Muscle of arm (tissue), 14 donors: ENCODE results near the gene LUM. TPM values are rescaled to one million over a fixed set of nuclear protein-coding genes. Genes with fewer than 3 reads are reported as not detected.

ENCODE experiments used
- DNase-seq: peaks from one replicate; pipeline ENCODE4 v3.0.0-alpha.2; 2013
- long read RNA-seq, 11 donors: transcript quantifications; one replicate each; lab custom pipeline, GENCODE V29; 2026
- polyA plus RNA-seq, 12 donors: library from polyadenylated mRNA; unstranded; fragments of 120-200 nt; gene quantifications; one replicate each; pipeline ENCODE4 v1.2.1, GENCODE V29; 2013; ENCODE audit not compliant: insufficient read length in 12 of 12

The LUM gene, protein sequence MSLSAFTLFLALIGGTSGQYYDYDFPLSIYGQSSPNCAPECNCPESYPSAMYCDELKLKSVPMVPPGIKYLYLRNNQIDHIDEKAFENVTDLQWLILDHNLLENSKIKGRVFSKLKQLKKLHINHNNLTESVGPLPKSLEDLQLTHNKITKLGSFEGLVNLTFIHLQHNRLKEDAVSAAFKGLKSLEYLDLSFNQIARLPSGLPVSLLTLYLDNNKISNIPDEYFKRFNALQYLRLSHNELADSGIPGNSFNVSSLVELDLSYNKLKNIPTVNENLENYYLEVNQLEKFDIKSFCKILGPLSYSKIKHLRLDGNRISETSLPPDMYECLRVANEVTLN
- polyA plus RNA-seq = 1,000 to 10,000 TPM in 1 of 12 donors, 100 to 1,000 TPM in 11; 476 to 1,257 (median 672) TPM
- long read RNA-seq, donor 1, transcript LUM-201 (3 exons, 3,008 nt) = major isoform, 73 of 108 reads
- long read RNA-seq, donor 1, partial matches to known transcripts = 35 of 108 reads
- long read RNA-seq, donor 1, other reads (novel, unspliced or antisense) = 0 of 108 reads
- long read RNA-seq, donor 2, transcript LUM-201 (3 exons, 3,008 nt) = major isoform, 329 of 392 reads
- long read RNA-seq, donor 2, partial matches to known transcripts = 58 of 392 reads
- long read RNA-seq, donor 2, other reads (novel, unspliced or antisense) = 5 of 392 reads
- long read RNA-seq, donor 3, transcript LUM-201 (3 exons, 3,008 nt) = major isoform, 88 of 124 reads
- long read RNA-seq, donor 3, partial matches to known transcripts = 36 of 124 reads
- long read RNA-seq, donor 3, other reads (novel, unspliced or antisense) = 0 of 124 reads
- long read RNA-seq, donor 4, transcript LUM-201 (3 exons, 3,008 nt) = major isoform, 90 of 120 reads
- long read RNA-seq, donor 4, partial matches to known transcripts = 30 of 120 reads
- long read RNA-seq, donor 4, other reads (novel, unspliced or antisense) = 0 of 120 reads
- long read RNA-seq, donor 5 = 0 reads
- long read RNA-seq, donor 6, transcript LUM-201 (3 exons, 3,008 nt) = major isoform, 126 of 195 reads
- long read RNA-seq, donor 6, partial matches to known transcripts = 64 of 195 reads
- long read RNA-seq, donor 6, other reads (novel, unspliced or antisense) = 5 of 195 reads
- long read RNA-seq, donor 7, transcript LUM-201 (3 exons, 3,008 nt) = major isoform, 123 of 175 reads
- long read RNA-seq, donor 7, partial matches to known transcripts = 52 of 175 reads
- long read RNA-seq, donor 7, other reads (novel, unspliced or antisense) = 0 of 175 reads
- long read RNA-seq, donor 8, transcript LUM-201 (3 exons, 3,008 nt) = major isoform, 240 of 306 reads
- long read RNA-seq, donor 8, partial matches to known transcripts = 66 of 306 reads
- long read RNA-seq, donor 8, other reads (novel, unspliced or antisense) = 0 of 306 reads
- long read RNA-seq, donor 9, transcript LUM-201 (3 exons, 3,008 nt) = major isoform, 197 of 279 reads
- long read RNA-seq, donor 9, partial matches to known transcripts = 82 of 279 reads
- long read RNA-seq, donor 9, other reads (novel, unspliced or antisense) = 0 of 279 reads
- long read RNA-seq, donor 10, transcript LUM-201 (3 exons, 3,008 nt) = major isoform, 169 of 277 reads
- long read RNA-seq, donor 10, partial matches to known transcripts = 108 of 277 reads
- long read RNA-seq, donor 10, other reads (novel, unspliced or antisense) = 0 of 277 reads
- long read RNA-seq, donor 11, transcript LUM-201 (3 exons, 3,008 nt) = major isoform, 298 of 390 reads
- long read RNA-seq, donor 11, partial matches to known transcripts = 85 of 390 reads
- long read RNA-seq, donor 11, other reads (novel, unspliced or antisense) = 7 of 390 reads

- DNase-seq = peak; percentile 91
Observed at GRCh38 chr12:91111366-91112325, at the start of gene LUM. Gene LUM, minus strand, starts transcription at chr12:91111494. Its CDS starts 2,515 bp downstream, at chr12:91108979.

DNA sequence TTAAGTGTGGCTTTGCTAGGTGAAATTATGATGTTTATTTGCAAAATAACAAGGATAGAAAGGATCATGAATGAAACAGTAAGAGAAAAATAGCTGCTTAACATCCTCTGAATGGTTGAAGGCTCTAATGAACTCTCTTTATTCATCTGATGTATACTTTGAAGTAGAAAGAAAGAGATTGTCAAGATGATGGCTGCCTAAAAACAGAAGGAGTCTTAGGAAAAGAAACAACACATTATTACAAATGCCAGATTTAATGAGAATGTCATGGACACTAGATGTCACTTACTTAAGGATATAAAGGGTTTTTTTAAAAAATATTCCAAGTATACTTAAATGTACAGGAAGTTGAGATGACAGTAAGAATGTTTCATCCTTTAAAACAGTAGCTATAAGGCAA, 49.7 kb upstream of the LUM start:
- no peak for DNase-seq

GRCh38 chr12:91155990-91156389, 44.7 kb upstream of the LUM start:
- DNase-seq = no peak

- DNase-seq = no peak
Observed at GRCh38 chr12:91154131-91154530, 42.8 kb upstream of the LUM start.

- DNase-seq = no peak
Observed at GRCh38 chr12:91144053-91144452, 32.8 kb upstream of the LUM start.

DNA sequence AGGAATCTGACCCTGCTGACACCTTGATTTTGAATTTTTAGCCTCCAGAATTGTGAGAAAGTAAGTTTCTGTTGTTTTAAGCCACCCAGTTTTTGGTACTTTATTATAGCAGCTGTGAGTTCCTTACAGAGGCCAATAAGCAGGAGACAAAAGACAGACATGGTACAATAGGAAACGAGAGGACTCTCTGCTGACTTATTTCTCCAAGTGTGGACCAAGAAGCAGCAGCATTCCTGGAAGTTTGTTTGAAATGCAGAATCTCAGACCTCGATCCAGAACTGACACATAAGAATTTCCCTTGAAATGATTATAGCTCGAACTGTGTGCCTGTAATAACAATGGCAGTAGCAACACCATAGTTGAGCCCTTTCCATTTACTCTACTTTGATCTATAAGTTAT, 31.9 kb upstream of the LUM start:
- DNase-seq = no peak

- no peak for DNase-seq
Observed at GRCh38 chr12:91142221-91142631, 30.9 kb upstream of the LUM start.

GRCh38 chr12:91140026-91140931, 29.0 kb upstream of the LUM start:
- peak; percentile 82 for DNase-seq

- no peak for DNase-seq
Observed at GRCh38 chr12:91139286-91139685, 28.0 kb upstream of the LUM start.

DNA sequence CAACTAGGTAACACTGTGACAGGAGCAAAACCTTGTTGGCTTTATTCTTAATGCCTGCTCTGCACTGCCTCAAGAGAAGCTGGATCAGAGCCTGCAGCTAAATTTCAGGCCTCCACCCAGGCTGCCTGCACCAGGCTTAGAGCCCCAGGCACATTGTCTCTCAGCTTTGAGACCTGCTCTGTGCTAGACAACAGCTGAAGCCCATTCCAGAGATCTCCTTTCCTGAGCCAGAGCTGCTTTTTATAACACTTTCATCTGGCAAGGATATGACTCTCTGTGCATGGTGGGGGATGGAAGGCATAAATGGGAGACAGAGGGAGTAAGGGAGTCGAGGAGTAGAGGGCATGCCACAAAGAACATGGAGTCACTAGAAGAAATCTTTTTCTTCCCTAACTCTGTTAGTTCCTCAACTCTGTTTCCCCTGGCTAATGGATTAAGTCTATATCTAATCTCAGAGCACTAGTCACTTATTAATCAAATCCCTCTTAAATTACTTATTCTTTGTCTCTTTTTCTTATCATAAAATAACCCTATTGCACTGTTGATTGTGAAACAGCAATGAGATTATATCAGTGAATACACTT, 27.1 kb upstream of the LUM start:
- no peak for DNase-seq

- no peak for DNase-seq
Observed at GRCh38 chr12:91133871-91134270, 22.6 kb upstream of the LUM start.

DNA sequence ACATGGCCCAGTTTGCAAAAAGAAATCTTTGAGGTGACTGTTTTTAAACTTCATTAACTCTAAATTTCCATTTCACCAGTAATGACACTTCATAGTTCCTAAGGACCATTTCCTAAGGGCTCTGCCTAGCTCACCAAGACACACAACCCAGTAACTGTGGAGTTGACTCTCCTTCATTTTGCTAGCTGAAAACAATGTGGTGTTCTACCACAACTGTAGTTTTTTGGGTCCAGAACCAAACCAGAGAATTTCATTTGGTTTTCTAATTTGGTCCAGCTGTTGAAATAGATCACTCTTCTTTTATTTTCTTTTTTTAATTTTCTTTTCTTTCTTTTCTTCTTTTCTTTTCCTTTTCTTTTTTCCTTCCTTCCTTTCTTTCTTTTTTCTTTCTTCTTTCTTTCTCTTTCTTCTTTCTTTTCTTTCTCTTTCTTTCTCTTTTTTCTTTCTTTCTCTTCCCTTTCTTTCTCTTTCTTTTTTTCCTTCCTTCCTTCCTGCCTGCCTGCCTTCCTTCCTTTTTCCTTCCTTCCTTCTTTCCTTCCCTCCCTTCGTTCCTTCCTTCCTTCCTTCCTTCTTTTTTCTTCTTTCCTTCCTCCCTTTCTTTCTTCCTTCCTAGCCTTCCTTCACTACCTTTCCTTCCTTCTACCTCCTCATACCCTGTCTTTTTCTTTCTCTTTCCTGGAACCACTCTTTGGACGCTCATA, 18.5 kb upstream of the LUM start:
- no peak for DNase-seq

DNA sequence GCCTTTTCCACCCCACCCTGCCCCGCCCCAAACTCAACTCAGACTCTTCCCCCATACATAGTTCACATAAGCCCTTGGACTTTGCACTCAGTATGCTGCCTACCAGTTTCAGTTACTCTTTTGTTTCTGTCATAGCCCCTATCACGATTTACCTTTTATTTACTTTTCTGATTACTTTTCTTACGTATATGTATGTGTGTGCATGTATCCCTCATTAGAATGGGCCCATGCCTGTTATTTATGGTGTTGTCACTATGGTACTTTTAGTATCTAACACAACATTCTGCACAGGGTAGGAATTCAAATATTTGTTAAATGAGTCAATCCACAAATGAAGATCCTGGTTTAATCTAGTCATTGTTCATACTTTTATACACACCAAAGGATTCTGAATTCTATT, 16.5 kb upstream of the LUM start:
- no peak for DNase-seq

DNA sequence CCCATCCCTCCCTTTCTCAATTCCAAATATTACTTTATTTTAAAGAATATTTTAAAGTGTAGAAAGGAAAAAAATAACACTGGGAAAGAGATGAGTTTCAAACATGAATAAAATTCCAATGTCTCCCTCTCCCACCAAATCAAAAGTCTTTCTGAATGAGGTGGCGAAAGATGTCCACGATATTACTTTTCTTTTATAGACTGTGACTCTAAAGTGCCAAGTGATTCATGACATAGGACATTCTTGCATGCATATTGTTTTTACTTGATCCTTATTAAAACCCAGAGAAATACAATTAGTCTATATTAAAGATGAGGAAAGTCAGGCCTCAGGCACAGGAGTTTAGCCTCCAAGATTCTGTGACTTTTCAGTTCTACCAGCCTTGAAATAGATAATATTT, 16.0 kb upstream of the LUM start:
- DNase-seq = no peak

DNA sequence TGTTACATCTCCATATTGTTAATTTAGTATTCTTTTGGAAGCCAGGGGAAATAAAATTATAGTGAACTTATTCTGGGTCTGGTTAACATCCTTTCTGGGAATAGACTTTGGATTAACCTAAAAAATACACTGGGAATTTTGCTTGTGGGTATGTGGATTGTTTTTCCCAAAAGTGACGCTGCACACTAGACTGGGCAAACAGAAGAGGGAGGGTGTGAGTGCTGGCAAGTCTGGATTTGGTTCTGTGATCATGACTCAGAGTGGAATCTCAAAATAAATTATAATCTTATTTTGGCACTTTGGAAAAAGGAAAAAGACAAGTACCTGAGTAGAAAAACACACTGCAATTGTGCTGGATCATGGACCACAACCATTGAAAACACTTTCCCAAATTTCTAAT, 15.2 kb upstream of the LUM start:
- DNase-seq = no peak

GRCh38 chr12:91123236-91123916, 12.1 kb upstream of the LUM start:
- no peak for DNase-seq

GRCh38 chr12:91120781-91121180, 9.5 kb upstream of the LUM start:
- no peak for DNase-seq
